PC-3 (cell line): ENCODE data around the gene ANG. TPM values are rescaled to one million over a fixed set of nuclear protein-coding genes. Genes with fewer than 3 reads are reported as not detected.
A peak's percentile ranks its signal among the peaks of the same experiment; 100 is the strongest.

Source experiments
- ATAC-seq: fragments of 200-7000 bp; cut with Tn5 transposase; 2 replicates; pipeline ENCODE4 v1.9.1; 2020; ENCODE audit warnings: mild to moderate bottlenecking, moderate library complexity
- BruUV-seq: library from RNA; stranded (reverse); fragments of 400-500 nt; replicated peaks from 2 replicates; lab custom pipeline; 2021; lab: Mats Ljungman, UMichigan
- CTCF ChIA-PET: fragments of 300-600 bp; sonication (Branson Sonifier 250); formaldehyde crosslinking; loops from one replicate; lab custom pipeline; 2022; ENCODE audit warnings: antibody characterized with exemption; lab: Charles Lee
- POLR2A ChIA-PET: fragments of 300-600 bp; sonication (Branson Sonifier 250); formaldehyde crosslinking; loops from one replicate; lab custom pipeline; 2022; ENCODE audit warnings: antibody characterized with exemption; ENCODE audit not compliant: unreplicated experiment; lab: Charles Lee
- DNase-seq: peaks from one replicate; pipeline ENCODE4 v3.0.0-alpha.2; 2015
- H2AFZ ChIP-seq: fragments of 300-600 bp; sonication (generic); 2 replicates; pipeline ENCODE4 v1.6.0; 2016; ENCODE audit warnings: antibody characterized with exemption, low read length
- H3F3A ChIP-seq: fragments of 300-600 bp; sonication (generic); one replicate; pipeline ENCODE4 v1.6.0; 2017; ENCODE audit warnings: antibody characterized with exemption, low read length, control low read depth, mild to moderate bottlenecking; ENCODE audit not compliant: unreplicated experiment
- H3K27ac ChIP-seq: fragments of 300-600 bp; sonication (generic); 2 replicates; pipeline ENCODE4 v1.5.1; 2016; ENCODE audit warnings: mild to moderate bottlenecking, low read length
- H3K27me3 ChIP-seq: fragments of 300-600 bp; sonication (generic); 2 replicates; pipeline ENCODE4 v1.6.1; 2016; ENCODE audit warnings: low read length, mixed read lengths
- H3K36me3 ChIP-seq: fragments of 300-600 bp; sonication (generic); 2 replicates; pipeline ENCODE4 v1.6.1; 2016; ENCODE audit warnings: low read depth, mixed run types, low read length, mixed read lengths
- H3K4me1 ChIP-seq: fragments of 300-600 bp; sonication (generic); 2 replicates; pipeline ENCODE4 v1.5.1; 2016; ENCODE audit warnings: low read length; ENCODE audit not compliant: insufficient read depth
- H3K4me2 ChIP-seq: fragments of 300-600 bp; sonication (generic); 2 replicates; pipeline ENCODE4 v1.6.0; 2016; ENCODE audit warnings: low read length
- H3K4me3 ChIP-seq: fragments of 300-600 bp; sonication (generic); 2 replicates; pipeline ENCODE4 v1.5.1; 2016; ENCODE audit warnings: mild to moderate bottlenecking, low read length, mixed read lengths
- H3K79me2 ChIP-seq: fragments of 300-600 bp; sonication (generic); 2 replicates; pipeline ENCODE4 v1.6.1; 2017; ENCODE audit warnings: low read length, mixed read lengths
- H3K9ac ChIP-seq: fragments of 300-600 bp; sonication (generic); 2 replicates; pipeline ENCODE4 v1.6.0; 2016; ENCODE audit warnings: mild to moderate bottlenecking, low read length
- H3K9me2 ChIP-seq: fragments of 300-600 bp; sonication (generic); replicated peaks from 2 replicates; pipeline ENCODE4 v1.6.1; 2016; ENCODE audit warnings: mixed run types, low read length, mixed read lengths
- H3K9me3 ChIP-seq: fragments of 300-600 bp; sonication (generic); 2 replicates; pipeline ENCODE4 v1.6.1; 2016; ENCODE audit warnings: low read length, mixed read lengths
- H4K20me1 ChIP-seq: fragments of 300-600 bp; sonication (generic); 2 replicates; pipeline ENCODE4 v1.6.1; 2016; ENCODE audit warnings: low read length, mixed read lengths
- EZH2 ChIP-seq: fragments of 300-600 bp; sonication (generic); IDR thresholded peaks from one replicate; pipeline ENCODE4 v1.6.1; 2017; ENCODE audit warnings: antibody characterized with exemption, mild to moderate bottlenecking, low read length; ENCODE audit not compliant: unreplicated experiment
- EZH2phosphoT487 ChIP-seq: fragments of 300-600 bp; sonication (generic); IDR thresholded peaks from 2 replicates; pipeline ENCODE4 v1.6.1; 2018; ENCODE audit warnings: mild to moderate bottlenecking, antibody characterized with exemption, low read length, borderline replicate concordance
- intact Hi-C: fragments of 100-400 bp; cut with micrococcal nuclease; formaldehyde crosslinking; loops from 2 replicates; pipeline ENCODE4 v1.9.0; 2023
- total RNA-seq: library from RNA; depleted of rRNA; stranded (reverse); fragments of >200 nt; gene quantifications from 2 replicates; pipeline ENCODE4 v1.2.3, GENCODE V29; 2014
- TF ChIP-seq, protein P1 (sequence below): fragments of 300-600 bp; sonication (generic); conservative IDR thresholded peaks from 2 replicates; pipeline ENCODE4 v1.5.1; 2017; ENCODE audit warnings: antibody characterized with exemption, low read depth, mild to moderate bottlenecking, low read length

ANG gene
- total RNA-seq, 1 experiment from 2014 or later, result 4.8 TPM

DNA sequence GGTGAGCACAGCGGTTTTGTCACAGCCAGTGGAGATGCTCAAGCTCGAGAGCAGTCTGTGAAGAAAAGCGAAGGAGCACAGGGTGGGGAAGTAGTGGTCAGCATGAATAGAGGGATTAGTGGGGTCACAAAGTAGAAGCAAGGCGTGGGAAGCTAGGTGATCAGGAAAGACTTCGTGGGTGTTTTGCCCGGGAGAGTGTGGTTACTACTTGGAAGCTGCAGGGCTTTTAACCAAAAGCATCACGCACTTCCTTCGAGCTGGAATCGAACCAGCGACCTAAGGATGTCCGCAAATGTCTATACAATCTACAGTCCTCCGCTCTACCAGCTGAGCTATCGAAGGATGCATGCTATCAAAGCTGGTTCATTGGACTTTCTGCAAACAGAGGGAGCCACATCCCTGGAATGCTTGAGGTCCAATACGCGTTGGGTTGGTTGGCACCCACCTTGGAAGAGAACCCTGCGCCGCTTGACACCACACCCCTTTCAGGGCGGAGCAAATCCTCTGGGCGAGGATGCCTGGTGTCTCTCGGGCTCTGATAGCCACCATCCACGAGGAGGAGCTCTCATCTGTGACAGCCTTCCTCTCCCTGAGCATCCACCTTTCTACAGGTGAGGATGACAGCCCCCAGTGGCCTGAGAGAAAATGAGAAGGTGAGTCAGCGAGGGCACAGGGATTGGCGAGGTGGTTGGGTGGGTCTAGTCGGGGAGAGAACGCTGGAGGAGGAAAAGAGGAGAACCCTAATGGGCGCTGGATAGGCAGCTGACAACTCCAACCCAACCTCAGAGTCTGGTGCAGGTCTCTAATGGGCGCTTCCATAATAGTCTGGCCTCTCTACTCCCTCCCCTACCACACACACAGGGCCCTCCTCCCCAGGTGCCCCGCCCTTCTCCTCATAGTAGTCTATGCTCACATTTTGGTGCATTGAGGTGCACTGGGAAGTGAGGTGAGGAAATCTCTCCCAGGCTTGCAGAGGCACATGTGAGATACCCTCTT, 31.1 kb upstream of the ANG start:
- POLR2A ChIA-PET, result no interaction called here
- H3K4me2 ChIP-seq, result no peak overlapping the region

GRCh38 chr14:20658246-20658645, 30.3 kb upstream of the ANG start:
- ATAC-seq, result no peak
- TF ChIP-seq EZH2 (no peak), EZH2phosphoT487 (no peak)
- TF ChIP-seq, protein P1, sequence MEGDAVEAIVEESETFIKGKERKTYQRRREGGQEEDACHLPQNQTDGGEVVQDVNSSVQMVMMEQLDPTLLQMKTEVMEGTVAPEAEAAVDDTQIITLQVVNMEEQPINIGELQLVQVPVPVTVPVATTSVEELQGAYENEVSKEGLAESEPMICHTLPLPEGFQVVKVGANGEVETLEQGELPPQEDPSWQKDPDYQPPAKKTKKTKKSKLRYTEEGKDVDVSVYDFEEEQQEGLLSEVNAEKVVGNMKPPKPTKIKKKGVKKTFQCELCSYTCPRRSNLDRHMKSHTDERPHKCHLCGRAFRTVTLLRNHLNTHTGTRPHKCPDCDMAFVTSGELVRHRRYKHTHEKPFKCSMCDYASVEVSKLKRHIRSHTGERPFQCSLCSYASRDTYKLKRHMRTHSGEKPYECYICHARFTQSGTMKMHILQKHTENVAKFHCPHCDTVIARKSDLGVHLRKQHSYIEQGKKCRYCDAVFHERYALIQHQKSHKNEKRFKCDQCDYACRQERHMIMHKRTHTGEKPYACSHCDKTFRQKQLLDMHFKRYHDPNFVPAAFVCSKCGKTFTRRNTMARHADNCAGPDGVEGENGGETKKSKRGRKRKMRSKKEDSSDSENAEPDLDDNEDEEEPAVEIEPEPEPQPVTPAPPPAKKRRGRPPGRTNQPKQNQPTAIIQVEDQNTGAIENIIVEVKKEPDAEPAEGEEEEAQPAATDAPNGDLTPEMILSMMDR, result no peak
- Histone ChIP-seq H3K9me3 (no peaks in the 10 kb centered on the region), H3K79me2 (no peaks in the 10 kb centered on the region), H3K27ac (no peak overlapping the region), H2AFZ (no peak overlapping the region), H3K4me1 (no peaks in the 10 kb centered on the region), H3K36me3 (no peaks in the 10 kb centered on the region), H3K4me2 (no peak overlapping the region), H4K20me1 (no peaks in the 10 kb centered on the region), H3F3A (no peaks in the 10 kb centered on the region), H3K4me3 (no peak overlapping the region), H3K27me3 (peaks cover 25% of the 10 kb centered on the region), H3K9me2 (no peaks in the 10 kb centered on the region), H3K9ac (no peak overlapping the region)
- no peak for DNase-seq
- no TSS peak for BruUV-seq
- ChIA-PET POLR2A (no interaction called here), CTCF (interaction anchor here (1.2 kb wide), 1 partner anchor 33 kb away, joined by 3 read pairs; no protein-coding TSS in a partner anchor)
- intact Hi-C loops, result no loop called here

More for the DNA sequence above, 31.1 kb upstream of the ANG start:
- ATAC-seq (peak; percentile 71), DNase-seq (peak; percentile 60)
- Histone ChIP-seq H3K79me2 (no peaks in the 10 kb centered on the region), H3K9ac (no peak overlapping the region), H3K36me3 (no peaks in the 10 kb centered on the region), H3K27me3 (peaks cover 30% of the 10 kb centered on the region), H3K9me2 (no peaks in the 10 kb centered on the region), H4K20me1 (no peaks in the 10 kb centered on the region), H3K4me3 (no peak overlapping the region), H3F3A (no peaks in the 10 kb centered on the region), H3K9me3 (no peaks in the 10 kb centered on the region), H2AFZ (no peak overlapping the region), H3K4me1 (no peaks in the 10 kb centered on the region), H3K27ac (no peak overlapping the region)
- CTCF ChIA-PET, result interaction anchor here (1.2 kb wide), 1 partner anchor 33 kb away, joined by 3 read pairs; no protein-coding TSS in a partner anchor
- no TSS peak for BruUV-seq
- intact Hi-C loops, result loop anchor here (1.0 kb wide), 1 partner anchor 34 kb away; no protein-coding TSS in a partner anchor
- TF ChIP-seq EZH2, result no peak
- TF ChIP-seq, protein P1, result peak; percentile 62
- TF ChIP-seq EZH2phosphoT487, result no peak

DNA sequence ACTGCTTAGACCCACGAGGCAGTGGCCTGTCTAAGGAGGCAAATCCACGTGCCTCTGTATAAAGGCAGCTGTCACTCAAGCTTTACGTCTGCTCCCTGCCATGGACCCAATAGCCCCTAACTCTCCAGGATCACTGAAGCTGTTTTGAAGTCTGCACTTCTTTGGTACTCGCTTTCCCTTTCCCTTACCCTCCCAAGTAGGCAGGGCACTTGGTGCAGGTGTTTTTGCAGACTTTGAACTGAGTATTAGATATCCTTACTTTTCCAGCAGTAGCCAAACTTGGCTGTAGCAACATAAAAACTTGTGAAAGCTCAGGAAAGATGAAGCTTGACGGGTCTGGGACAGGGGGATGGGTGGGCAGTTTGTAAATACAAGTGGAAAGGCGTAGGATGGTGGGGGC, 29.2 kb upstream of the ANG start:
- no peak for TF ChIP-seq EZH2phosphoT487
- TF ChIP-seq, protein P1, result no peak
- no peak for TF ChIP-seq EZH2
- Histone ChIP-seq H3K27me3 (peaks cover 16% of the 10 kb centered on the region), H2AFZ (no peak overlapping the region), H3K4me2 (no peak overlapping the region), H3F3A (no peaks in the 10 kb centered on the region), H3K27ac (no peak overlapping the region), H3K9me2 (no peaks in the 10 kb centered on the region), H4K20me1 (no peaks in the 10 kb centered on the region), H3K9me3 (no peaks in the 10 kb centered on the region), H3K9ac (no peak overlapping the region), H3K4me3 (no peak overlapping the region), H3K79me2 (no peaks in the 10 kb centered on the region), H3K4me1 (no peaks in the 10 kb centered on the region; the same call in 1 of the 2 replicates), H3K36me3 (no peaks in the 10 kb centered on the region)
- no TSS peak for BruUV-seq
- DNase-seq (no peak), ATAC-seq (no peak)
- ChIA-PET POLR2A (no interaction called here), CTCF (no interaction called here)
- intact Hi-C loops, result no loop called here
